Breast epithelium (tissue), 4 donors: ENCODE results near the gene IGFBP7. TPM values are rescaled to one million over a fixed set of nuclear protein-coding genes. Genes with fewer than 3 reads are reported as not detected.

Experiments
- DNase-seq, 2 donors: peaks; one replicate each; pipeline ENCODE4 v3.0.0-alpha.2; 2019; ENCODE audit warnings: low spot score in 2 of 2
- H3K27ac ChIP-seq, 2 donors: fragments of 200-600 bp; sonication (generic) in 1 of 2; one replicate each; pipeline ENCODE4 v1.5.1; 2016 to 2019; ENCODE audit warnings: mild to moderate bottlenecking in 1 of 2
- H3K27me3 ChIP-seq, 2 donors: fragments of 200-600 bp; sonication (generic) in 1 of 2; one replicate each; pipeline versions ENCODE4 v1.5.1 to v1.6.0; 2017 to 2019; ENCODE audit warnings: control low read depth in 1 of 2, mild to moderate bottlenecking in 1 of 2
- H3K36me3 ChIP-seq: fragments of 200-600 bp; one replicate; pipeline ENCODE4 v1.5.1; 2019
- H3K4me1 ChIP-seq, 2 donors: fragments of 200-600 bp; sonication (generic); one replicate each; pipeline ENCODE4 v1.5.1; 2016 to 2019; ENCODE audit warnings: control low read depth in 1 of 2
- H3K4me3 ChIP-seq, 3 donors: fragments of 200-600 bp; sonication (generic); 1 replicate in 2 of 3; 2 replicates in 1 of 3; pipeline ENCODE4 v1.5.1; 2016 to 2019; ENCODE audit warnings: mild to moderate bottlenecking in 3 of 3, moderate library complexity in 2 of 3
- H3K9me3 ChIP-seq, 2 donors: fragments of 200-600 bp; sonication (generic) in 1 of 2; one replicate each; pipeline ENCODE4 v1.5.1; 2016 to 2019; ENCODE audit warnings: control low read depth in 1 of 2
- CTCF ChIP-seq, 3 donors: fragments of 450-650 bp; IDR thresholded peaks; one replicate each; pipeline ENCODE4 v1.5.1; 2016 to 2017; ENCODE audit warnings: antibody characterized with exemption in 3 of 3, mild to moderate bottlenecking in 3 of 3, moderate library complexity in 3 of 3
- POLR2A ChIP-seq: fragments of 450-650 bp; IDR thresholded peaks from one replicate; pipeline ENCODE4 v1.6.1; 2016; ENCODE audit warnings: antibody characterized with exemption, mild to moderate bottlenecking, moderate library complexity
- POLR2AphosphoS5 ChIP-seq, 3 donors: sonication (generic); formaldehyde crosslinking; IDR thresholded peaks; one replicate each; pipeline ENCODE4 v1.6.1; 2017; ENCODE audit warnings: antibody characterized with exemption in 3 of 3
- intact Hi-C: fragments of 100-400 bp; cut with DNase I; formaldehyde crosslinking; loops from one replicate; pipeline ENCODE4 v1.15.1; 2023; ENCODE audit warnings: low total_unique reads
- total RNA-seq, 3 donors: library from RNA; depleted of rRNA; stranded (reverse); fragments of >200 nt; gene quantifications; one replicate each; pipeline ENCODE4 v1.1.0, GENCODE V29; 2016

Gene IGFBP7
- total RNA-seq, 3 donors from 2014 or later, result 205 to 769 (median 622) TPM

DNA sequence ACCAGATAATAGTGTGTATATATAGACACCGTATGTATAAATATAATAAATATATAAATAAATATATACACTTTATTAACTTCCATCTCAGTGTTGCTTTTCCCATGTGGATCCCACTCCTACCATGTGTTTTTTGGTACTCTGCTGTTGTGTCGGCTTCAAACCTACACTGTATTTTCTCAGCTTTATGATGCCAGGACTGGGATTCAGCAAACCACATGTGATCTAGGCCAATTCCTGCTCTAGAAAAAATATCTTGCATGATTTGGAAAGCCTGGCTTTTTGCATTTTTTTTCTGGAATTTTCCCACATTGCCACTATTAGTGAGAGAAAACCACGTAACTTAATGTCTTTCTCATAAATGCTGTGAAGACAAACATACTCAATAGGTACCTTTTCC lies 75.7 kb downstream of the IGFBP7 start:
- H3K27ac ChIP-seq, result no peak overlapping the region
- intact Hi-C loops, result no loop called here
- no peaks in the 10 kb centered on the region for H3K27me3 ChIP-seq
- no peaks in the 10 kb centered on the region for H3K4me1 ChIP-seq
- H3K4me3 ChIP-seq, result no peak overlapping the region
- H3K9me3 ChIP-seq, result no peaks in the 10 kb centered on the region
- H3K36me3 ChIP-seq, result no peaks in the 10 kb centered on the region
- no peak for TF ChIP-seq POLR2A
- TF ChIP-seq CTCF (IDR thresholded peaks at IDR 0.05), result no peak
- no peak for TF ChIP-seq POLR2AphosphoS5 (IDR thresholded peaks at IDR 0.05)
- no peak for DNase-seq

DNA sequence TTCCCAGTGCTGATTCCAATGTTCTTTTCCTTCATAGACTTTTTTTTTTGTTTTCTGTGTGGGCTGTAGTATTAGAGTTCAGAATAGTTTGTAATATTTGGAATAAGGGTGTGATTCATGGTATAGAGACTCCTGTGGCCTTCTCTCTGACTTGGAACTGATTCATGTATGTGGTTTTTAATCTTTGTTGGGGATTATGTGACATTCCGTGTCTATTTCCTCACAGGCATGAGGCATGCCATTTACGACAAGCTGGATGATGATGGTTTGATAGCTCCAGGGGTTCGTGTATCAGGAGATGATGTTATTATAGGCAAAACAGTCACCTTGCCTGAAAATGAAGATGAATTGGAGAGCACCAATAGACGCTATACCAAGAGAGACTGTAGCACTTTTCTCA lies 87.1 kb downstream of the IGFBP7 start:
- intact Hi-C loops, result no loop called here
- no peaks in the 10 kb centered on the region for H3K9me3 ChIP-seq
- DNase-seq, result no peak
- H3K27me3 ChIP-seq, result no peaks in the 10 kb centered on the region
- no peak overlapping the region for H3K27ac ChIP-seq
- no peaks in the 10 kb centered on the region for H3K4me1 ChIP-seq
- H3K36me3 ChIP-seq, result no peaks in the 10 kb centered on the region
- H3K4me3 ChIP-seq, result no peak overlapping the region
- TF ChIP-seq POLR2A (no peak), POLR2AphosphoS5 (IDR thresholded peaks at IDR 0.05) (no peak), CTCF (IDR thresholded peaks at IDR 0.05) (no peak)

GRCh38 chr4:57020467-57021101 lies 89.6 kb downstream of the IGFBP7 start:
- intact Hi-C loops, result no loop called here

DNA sequence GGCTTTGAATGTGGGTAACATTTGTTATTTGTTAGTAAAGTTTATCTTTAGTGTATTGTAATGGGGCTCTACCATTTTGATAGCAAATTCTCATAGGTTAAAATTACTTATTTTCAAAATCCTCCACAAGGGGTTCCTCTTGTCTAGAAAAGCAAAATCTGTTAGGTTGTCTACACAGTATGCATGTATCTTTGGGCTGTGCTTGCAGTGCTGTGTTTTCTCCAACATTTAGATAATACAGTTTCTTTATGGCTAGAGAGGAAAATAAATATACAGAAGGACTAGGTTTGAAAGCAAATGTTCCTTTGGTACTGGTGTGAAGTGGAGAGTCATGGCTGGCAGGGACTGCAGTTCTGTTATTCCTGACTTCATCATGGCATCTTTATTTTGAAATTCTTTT lies 91.2 kb downstream of the IGFBP7 start:
- peaks cover 11% of the 10 kb centered on the region for H3K36me3 ChIP-seq
- TF ChIP-seq POLR2A (no peak), CTCF (IDR thresholded peaks at IDR 0.05) (no peak), POLR2AphosphoS5 (IDR thresholded peaks at IDR 0.05) (no peak)
- H3K4me3 ChIP-seq, result no peak overlapping the region
- H3K4me1 ChIP-seq, result no peaks in the 10 kb centered on the region
- no peaks in the 10 kb centered on the region for H3K27me3 ChIP-seq
- intact Hi-C loops, result no loop called here
- DNase-seq, result no peak
- no peaks in the 10 kb centered on the region for H3K9me3 ChIP-seq
- H3K27ac ChIP-seq, result no peak overlapping the region

More at GRCh38 chr4:57020467-57021101, 89.6 kb downstream of the IGFBP7 start:
- H3K4me1 ChIP-seq, result no peaks in the 10 kb centered on the region
- no peak overlapping the region for H3K4me3 ChIP-seq
- DNase-seq, result no peak
- no peak overlapping the region for H3K27ac ChIP-seq
- no peaks in the 10 kb centered on the region for H3K9me3 ChIP-seq
- peaks cover 11% of the 10 kb centered on the region for H3K36me3 ChIP-seq
- no peaks in the 10 kb centered on the region for H3K27me3 ChIP-seq
- TF ChIP-seq POLR2AphosphoS5 (IDR thresholded peaks at IDR 0.05), result no peak
- TF ChIP-seq POLR2A, result no peak

DNA sequence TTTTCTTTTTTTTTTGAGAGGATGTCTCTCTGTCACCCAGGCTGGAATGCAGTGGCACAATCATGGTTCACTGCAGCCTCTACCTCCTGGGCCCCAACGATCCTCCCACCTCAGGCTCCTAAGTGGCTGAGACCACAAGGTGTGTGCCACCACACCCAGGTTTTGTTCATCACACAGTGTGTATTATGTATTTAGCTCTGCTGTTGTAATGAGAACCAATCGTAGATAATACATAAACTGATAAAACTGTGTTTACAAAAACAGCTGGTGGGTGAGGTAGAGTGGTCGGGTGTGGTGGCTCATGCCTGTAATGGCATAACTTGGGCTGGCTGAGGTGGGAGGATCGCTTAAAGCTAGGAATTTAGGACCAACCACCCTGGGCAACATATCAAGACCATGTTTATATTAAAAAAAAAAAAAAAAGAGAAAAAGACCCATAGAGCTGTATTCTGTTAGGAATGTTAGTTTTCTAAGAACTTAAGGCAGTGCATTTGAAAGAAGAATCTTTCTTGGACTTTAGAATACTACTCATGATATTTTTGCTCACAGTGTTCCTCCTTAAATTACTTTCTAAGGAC lies 96.6 kb downstream of the IGFBP7 start:
- Histone ChIP-seq H3K9me3 (no peaks in the 10 kb centered on the region), H3K27ac (no peak overlapping the region), H3K27me3 (no peaks in the 10 kb centered on the region), H3K4me1 (no peaks in the 10 kb centered on the region), H3K36me3 (peaks cover 11% of the 10 kb centered on the region), H3K4me3 (no peak overlapping the region)
- no peak for DNase-seq
- intact Hi-C loops, result no loop called here
- TF ChIP-seq CTCF (IDR thresholded peaks at IDR 0.05) (no peak), POLR2AphosphoS5 (IDR thresholded peaks at IDR 0.05) (no peak), POLR2A (no peak)
